RPMI7951 (cell line): ENCODE data around the gene TRIM24. TPM values are rescaled to one million over a fixed set of nuclear protein-coding genes. Genes with fewer than 3 reads are reported as not detected.
A peak's percentile ranks its signal among the peaks of the same experiment; 100 is the strongest.
"Not testable (repeated sequence)": the region's sequence is repeated elsewhere in the genome, so short reads cannot be mapped to it uniquely, and the experiment has no call there.

Experiments
- DNase-seq: peaks from one replicate; pipeline ENCODE4 v3.0.0-alpha.2; 2012; ENCODE audit warnings: low read depth
- total RNA-seq: library from RNA; depleted of rRNA; stranded (reverse); fragments of >200 nt; shearing (Covaris generic); gene quantifications from 2 replicates; pipeline ENCODE4 v1.2.3, GENCODE V29; 2014; rRNA removed

TRIM24 gene
- total RNA-seq: 18.3 and 25.6 TPM in 2 replicates

GRCh38 chr7:138460176-138460648 lies at the start of gene TRIM24:
Gene TRIM24, plus strand, starts transcription at chr7:138460259. Its CDS starts 290 bp downstream, at chr7:138460549.
- DNase-seq: peak; percentile 96

GRCh38 chr7:138412077-138412476 lies 48.0 kb upstream of the TRIM24 start:
- not testable (repeated sequence) for DNase-seq

GRCh38 chr7:138412921-138413320 lies 47.1 kb upstream of the TRIM24 start:
- not testable (repeated sequence) for DNase-seq

GRCh38 chr7:138417078-138417700 lies 42.9 kb upstream of the TRIM24 start:
- no peak for DNase-seq

- DNase-seq: no peak
These were observed 42.3 kb upstream of the TRIM24 start for GRCh38 chr7:138417764-138418163.

GRCh38 chr7:138418403-138418802 lies 41.7 kb upstream of the TRIM24 start:
- DNase-seq: not testable (repeated sequence)

- DNase-seq: no peak
These were observed 35.0 kb upstream of the TRIM24 start for GRCh38 chr7:138425026-138425425.

GRCh38 chr7:138429577-138430250 lies 30.3 kb upstream of the TRIM24 start:
- no peak for DNase-seq

- DNase-seq: no peak
These were observed 28.5 kb upstream of the TRIM24 start for GRCh38 chr7:138431517-138431916.

- no peak for DNase-seq
These were observed 26.2 kb upstream of the TRIM24 start for GRCh38 chr7:138433583-138434443.

GRCh38 chr7:138434597-138435019 lies 25.5 kb upstream of the TRIM24 start:
- no peak for DNase-seq

GRCh38 chr7:138435231-138435919 lies 24.7 kb upstream of the TRIM24 start:
- DNase-seq: no peak

- no peak for DNase-seq
These were observed 23.7 kb upstream of the TRIM24 start for GRCh38 chr7:138436388-138436787.

- no peak for DNase-seq
These were observed 19.6 kb upstream of the TRIM24 start for GRCh38 chr7:138440460-138440859.

GRCh38 chr7:138442822-138443221 lies 17.2 kb upstream of the TRIM24 start:
- DNase-seq: no peak

- DNase-seq: peak; percentile 21
These were observed 10.5 kb upstream of the TRIM24 start for GRCh38 chr7:138449580-138449979.

- no peak for DNase-seq
These were observed 4.5 kb upstream of the TRIM24 start for GRCh38 chr7:138455609-138456008.

GRCh38 chr7:138456220-138456619 lies 3.8 kb upstream of the TRIM24 start:
- DNase-seq: no peak

GRCh38 chr7:138458576-138459412 lies 1.3 kb upstream of the TRIM24 start:
- no peak for DNase-seq

GRCh38 chr7:138459413-138460175 lies 465 bp upstream of the TRIM24 start:
- DNase-seq: peak; percentile 96
